Measurements from ENCODE around the gene FCN1. TPM values are rescaled to one million over a fixed set of nuclear protein-coding genes. Genes with fewer than 3 reads are reported as not detected.

The FCN1 gene
- total RNA-seq, 1 experiment from 2014 or later: not detected

DNA sequence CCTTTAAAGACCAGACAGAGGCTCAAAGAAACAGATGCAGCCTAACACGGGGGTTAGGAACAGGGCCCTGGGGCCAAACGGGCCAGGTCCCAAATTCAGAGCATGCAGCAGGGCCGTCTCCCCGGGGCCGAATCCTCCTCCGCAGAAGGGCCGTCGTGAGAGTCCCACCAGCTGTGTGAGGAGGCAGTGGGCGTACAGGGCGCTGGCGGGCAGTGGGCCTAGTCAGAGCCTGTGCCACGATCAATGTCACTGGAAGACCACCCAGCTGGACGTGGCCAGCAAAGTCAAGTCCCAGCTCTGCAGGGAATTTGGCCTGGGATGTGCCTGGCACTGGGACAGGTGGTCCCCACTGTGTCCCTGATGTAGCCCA lies 52.9 kb downstream of the FCN1 start:
- H3K27ac Mint-ChIP-seq (ENCODE audit: low read depth, unreplicated experiment): no peak overlapping the region
- H3K4me1 Mint-ChIP-seq (ENCODE audit: insufficient read depth, unreplicated experiment): no peaks in the 10 kb centered on the region
- intact Hi-C loops (cut with micrococcal nuclease): no loop called here
- ChIA-PET POLR2A (no interaction called here), CTCF (no interaction called here)
- peaks cover 7% of the 10 kb centered on the region for H3K36me3 Mint-ChIP-seq (ENCODE audit: insufficient read depth, unreplicated experiment)
- BruUV-seq (replicated peaks): no TSS peak
- H3K9me3 Mint-ChIP-seq (ENCODE audit: unreplicated experiment): peaks cover 11% of the 10 kb centered on the region
- H3K4me3 Mint-ChIP-seq (ENCODE audit: unreplicated experiment): no peak overlapping the region
- DNase-seq (ENCODE audit: unreplicated experiment): no peak
- TF ChIP-seq, protein P1, sequence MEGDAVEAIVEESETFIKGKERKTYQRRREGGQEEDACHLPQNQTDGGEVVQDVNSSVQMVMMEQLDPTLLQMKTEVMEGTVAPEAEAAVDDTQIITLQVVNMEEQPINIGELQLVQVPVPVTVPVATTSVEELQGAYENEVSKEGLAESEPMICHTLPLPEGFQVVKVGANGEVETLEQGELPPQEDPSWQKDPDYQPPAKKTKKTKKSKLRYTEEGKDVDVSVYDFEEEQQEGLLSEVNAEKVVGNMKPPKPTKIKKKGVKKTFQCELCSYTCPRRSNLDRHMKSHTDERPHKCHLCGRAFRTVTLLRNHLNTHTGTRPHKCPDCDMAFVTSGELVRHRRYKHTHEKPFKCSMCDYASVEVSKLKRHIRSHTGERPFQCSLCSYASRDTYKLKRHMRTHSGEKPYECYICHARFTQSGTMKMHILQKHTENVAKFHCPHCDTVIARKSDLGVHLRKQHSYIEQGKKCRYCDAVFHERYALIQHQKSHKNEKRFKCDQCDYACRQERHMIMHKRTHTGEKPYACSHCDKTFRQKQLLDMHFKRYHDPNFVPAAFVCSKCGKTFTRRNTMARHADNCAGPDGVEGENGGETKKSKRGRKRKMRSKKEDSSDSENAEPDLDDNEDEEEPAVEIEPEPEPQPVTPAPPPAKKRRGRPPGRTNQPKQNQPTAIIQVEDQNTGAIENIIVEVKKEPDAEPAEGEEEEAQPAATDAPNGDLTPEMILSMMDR (IDR thresholded peaks at IDR 0.05; ENCODE audit: unreplicated experiment): no peak
- H3K27me3 Mint-ChIP-seq (ENCODE audit: insufficient read depth, unreplicated experiment): peaks cover 16% of the 10 kb centered on the region

DNA sequence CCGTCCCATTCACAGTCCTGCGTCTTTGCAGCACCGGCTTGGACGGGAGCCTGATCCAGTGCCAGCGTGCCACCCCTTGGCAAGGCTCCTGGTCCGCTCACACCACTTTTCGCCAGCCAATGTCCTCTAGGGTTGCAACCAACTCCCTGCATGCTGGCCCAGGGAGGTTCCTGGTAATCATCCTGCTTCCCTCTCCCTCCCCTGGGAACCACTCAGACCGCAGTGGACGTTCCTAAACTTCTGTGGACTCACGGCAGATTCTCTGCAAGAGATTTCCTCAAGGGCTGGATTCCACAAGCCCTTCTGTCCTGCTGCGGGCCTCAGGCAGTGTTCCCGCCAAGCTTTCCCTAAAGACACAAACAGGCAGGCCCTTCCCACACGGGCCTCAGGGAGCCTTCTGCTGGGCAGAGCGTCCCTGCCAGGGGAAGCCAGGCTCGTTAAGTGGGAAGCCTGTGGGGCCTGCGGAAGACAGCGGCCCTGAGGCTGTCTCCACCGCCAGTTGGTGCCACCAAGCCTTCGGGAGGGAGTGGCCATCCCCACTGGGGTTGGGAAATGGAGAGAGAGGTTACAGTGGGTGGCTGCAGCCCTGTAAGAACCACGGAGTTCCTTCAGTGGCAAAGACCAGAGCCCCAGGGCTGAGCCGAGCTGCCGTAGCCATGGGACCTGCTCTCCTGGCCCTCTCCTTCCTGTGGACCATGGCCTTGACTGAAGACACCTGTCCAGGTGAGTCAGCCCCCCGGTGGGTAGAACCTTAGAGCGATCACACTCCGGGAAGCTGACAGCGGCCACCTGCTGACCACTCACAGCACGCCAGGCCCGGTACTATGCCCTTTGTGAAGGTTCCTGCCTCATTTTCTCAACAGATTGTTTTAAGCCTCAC lies 53.5 kb downstream of the FCN1 start:
- no peaks in the 10 kb centered on the region for H3K4me1 Mint-ChIP-seq (ENCODE audit: insufficient read depth, unreplicated experiment)
- H3K4me3 Mint-ChIP-seq (ENCODE audit: unreplicated experiment): no peak overlapping the region
- peaks cover 17% of the 10 kb centered on the region for H3K27me3 Mint-ChIP-seq (ENCODE audit: insufficient read depth, unreplicated experiment)
- BruUV-seq (replicated peaks): no TSS peak
- intact Hi-C loops (cut with micrococcal nuclease): no loop called here
- H3K9me3 Mint-ChIP-seq (ENCODE audit: unreplicated experiment): peaks cover 11% of the 10 kb centered on the region
- H3K27ac Mint-ChIP-seq (ENCODE audit: low read depth, unreplicated experiment): no peak overlapping the region
- CTCF ChIA-PET: no interaction called here
- peaks cover 7% of the 10 kb centered on the region for H3K36me3 Mint-ChIP-seq (ENCODE audit: insufficient read depth, unreplicated experiment)
- POLR2A ChIA-PET: interaction anchor here (0.9 kb wide), 1 partner anchor 32 kb away, joined by 3 read pairs; no protein-coding TSS in a partner anchor
- peak; percentile 73 for DNase-seq (ENCODE audit: unreplicated experiment)
- TF ChIP-seq, protein P1 (IDR thresholded peaks at IDR 0.05; ENCODE audit: unreplicated experiment): no peak

DNA sequence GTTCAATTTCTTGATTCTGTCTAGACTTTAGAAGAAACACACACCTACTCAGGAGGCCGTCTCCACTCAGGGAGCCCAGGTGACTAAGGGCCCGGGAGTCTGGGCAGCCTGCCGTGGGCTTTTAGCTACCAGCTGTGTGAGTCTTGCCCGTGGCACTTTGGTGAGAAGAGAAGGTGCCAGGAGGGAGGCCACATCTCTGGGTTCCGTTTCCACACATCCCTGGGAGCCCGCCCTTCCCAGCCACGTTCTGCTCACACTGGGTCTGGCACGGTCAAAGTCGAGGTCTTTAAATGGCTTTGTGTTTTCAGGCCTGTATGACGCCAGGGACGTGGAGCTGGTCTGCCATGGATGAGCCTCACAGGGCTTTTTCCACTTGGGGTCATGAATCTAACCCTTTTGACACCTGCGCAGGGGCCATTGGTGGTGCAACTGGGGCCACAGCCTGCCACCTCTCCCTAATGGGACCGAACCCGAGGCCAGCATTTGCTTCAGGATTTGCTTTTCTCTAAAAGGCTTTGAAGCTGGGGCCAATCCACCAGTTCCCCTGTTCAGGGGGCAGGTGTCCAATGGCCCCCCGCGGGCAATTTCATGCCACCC lies 54.3 kb downstream of the FCN1 start:
- ChIA-PET CTCF (no interaction called here), POLR2A (interaction anchor here (0.9 kb wide), 1 partner anchor 33 kb away, joined by 3 read pairs; no protein-coding TSS in a partner anchor)
- peaks cover 17% of the 10 kb centered on the region for H3K27me3 Mint-ChIP-seq (ENCODE audit: insufficient read depth, unreplicated experiment)
- TF ChIP-seq, protein P1 (IDR thresholded peaks at IDR 0.05; ENCODE audit: unreplicated experiment): no peak
- peaks cover 7% of the 10 kb centered on the region for H3K36me3 Mint-ChIP-seq (ENCODE audit: insufficient read depth, unreplicated experiment)
- H3K4me3 Mint-ChIP-seq (ENCODE audit: unreplicated experiment): no peak overlapping the region
- no peak overlapping the region for H3K27ac Mint-ChIP-seq (ENCODE audit: low read depth, unreplicated experiment)
- intact Hi-C loops (cut with micrococcal nuclease): no loop called here
- peaks cover 7% of the 10 kb centered on the region for H3K4me1 Mint-ChIP-seq (ENCODE audit: insufficient read depth, unreplicated experiment)
- DNase-seq (ENCODE audit: unreplicated experiment): no peak
- peaks cover 11% of the 10 kb centered on the region for H3K9me3 Mint-ChIP-seq (ENCODE audit: unreplicated experiment)
- no TSS peak for BruUV-seq (replicated peaks)

GRCh38 chr9:134861595-134862334 lies 55.9 kb downstream of the FCN1 start:
- Mint-ChIP-seq H3K36me3 (ENCODE audit: insufficient read depth, unreplicated experiment) (peaks cover 7% of the 10 kb centered on the region), H3K27ac (ENCODE audit: low read depth, unreplicated experiment) (no peak overlapping the region), H3K9me3 (ENCODE audit: unreplicated experiment) (peaks cover 11% of the 10 kb centered on the region), H3K4me1 (ENCODE audit: insufficient read depth, unreplicated experiment) (peaks cover 11% of the 10 kb centered on the region), H3K4me3 (ENCODE audit: unreplicated experiment) (no peak overlapping the region), H3K27me3 (ENCODE audit: insufficient read depth, unreplicated experiment) (peaks cover 17% of the 10 kb centered on the region)
- intact Hi-C loops (cut with micrococcal nuclease): no loop called here
- CTCF ChIA-PET: interaction anchor here (0.6 kb wide), 1 partner anchor 551 kb away, joined by 4 read pairs; no protein-coding TSS in a partner anchor
- TF ChIP-seq, protein P1 (IDR thresholded peaks at IDR 0.05; ENCODE audit: unreplicated experiment): no peak
- POLR2A ChIA-PET: no interaction called here
- DNase-seq (ENCODE audit: unreplicated experiment): no peak
- no TSS peak for BruUV-seq (replicated peaks)

Measured in MCF 10A (cell line).